ENCODE results near the gene NKD2.

NKD2 gene

DNA sequence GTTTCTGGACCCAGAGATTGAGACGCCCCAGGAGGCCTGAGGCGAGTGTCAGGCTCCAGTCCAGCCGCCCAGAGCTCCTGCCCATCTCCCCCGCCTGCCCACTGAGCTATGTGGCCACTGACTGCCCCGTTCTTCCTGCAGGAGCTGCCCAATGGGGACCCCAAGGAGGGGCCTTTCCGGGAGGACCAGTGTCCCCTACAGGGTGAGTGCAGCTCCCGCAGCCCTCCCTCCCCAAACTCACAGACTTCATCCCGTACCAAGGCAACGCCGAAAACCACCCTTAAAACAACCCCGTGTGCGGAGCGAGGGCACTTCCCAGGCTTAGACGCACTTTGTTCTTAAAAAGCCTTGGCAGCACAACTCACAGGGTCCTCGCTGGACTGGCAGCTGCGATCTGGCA, 23.4 kb downstream of the NKD2 start:
- no peak for DNase-seq

- DNase-seq = no peak
Observed at GRCh38 chr5:1032551-1033027, 24.0 kb downstream of the NKD2 start.

DNA sequence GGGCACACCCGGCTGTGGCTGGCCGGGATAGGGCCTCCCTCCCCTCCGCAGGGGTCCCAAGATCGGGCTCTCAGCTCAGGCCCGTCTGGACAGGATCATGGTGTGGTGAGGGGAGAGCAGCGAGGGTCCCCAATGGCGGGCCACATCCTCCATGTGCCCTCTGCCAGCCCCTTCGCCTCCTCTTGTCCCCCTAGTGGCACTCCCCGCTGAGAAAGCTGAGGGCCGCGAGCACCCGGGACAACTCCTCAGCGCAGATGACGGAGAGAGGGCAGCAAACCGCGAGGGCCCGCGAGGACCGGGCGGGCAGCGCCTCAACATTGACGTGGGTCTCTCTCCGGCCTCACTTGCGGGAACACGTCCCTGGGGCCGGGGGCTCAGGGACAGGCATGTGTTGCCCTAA, 24.6 kb downstream of the NKD2 start:
- no peak for DNase-seq

- DNase-seq = no peak
Observed at GRCh38 chr5:1033606-1034420, 25.2 kb downstream of the NKD2 start.

DNA sequence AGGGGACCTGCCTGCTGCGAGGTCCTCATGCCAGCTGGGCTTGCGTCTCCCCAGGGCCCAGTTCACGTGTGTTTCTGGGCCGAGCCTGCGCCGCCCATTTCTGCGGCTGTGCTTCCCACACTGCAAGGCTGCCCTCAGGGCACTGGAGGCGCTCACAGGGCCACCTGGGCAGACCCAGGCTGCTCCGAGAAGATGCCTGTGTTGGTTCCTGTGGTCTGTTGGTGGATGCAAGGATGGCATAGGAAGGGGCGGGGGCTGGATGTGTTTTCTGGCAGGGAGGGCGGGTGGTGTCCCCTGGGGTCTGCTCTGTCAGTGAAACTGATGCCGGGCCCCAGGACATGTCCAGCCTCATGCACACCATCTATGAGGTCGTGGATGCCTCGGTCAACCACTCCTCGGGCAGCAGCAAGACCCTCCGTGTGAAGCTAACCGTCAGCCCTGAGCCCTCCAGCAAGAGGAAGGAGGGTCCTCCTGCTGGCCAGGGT, 25.9 kb downstream of the NKD2 start:
- DNase-seq = no peak

- no peak for DNase-seq
Observed at GRCh38 chr5:1034986-1035385, 26.4 kb downstream of the NKD2 start.

DNA sequence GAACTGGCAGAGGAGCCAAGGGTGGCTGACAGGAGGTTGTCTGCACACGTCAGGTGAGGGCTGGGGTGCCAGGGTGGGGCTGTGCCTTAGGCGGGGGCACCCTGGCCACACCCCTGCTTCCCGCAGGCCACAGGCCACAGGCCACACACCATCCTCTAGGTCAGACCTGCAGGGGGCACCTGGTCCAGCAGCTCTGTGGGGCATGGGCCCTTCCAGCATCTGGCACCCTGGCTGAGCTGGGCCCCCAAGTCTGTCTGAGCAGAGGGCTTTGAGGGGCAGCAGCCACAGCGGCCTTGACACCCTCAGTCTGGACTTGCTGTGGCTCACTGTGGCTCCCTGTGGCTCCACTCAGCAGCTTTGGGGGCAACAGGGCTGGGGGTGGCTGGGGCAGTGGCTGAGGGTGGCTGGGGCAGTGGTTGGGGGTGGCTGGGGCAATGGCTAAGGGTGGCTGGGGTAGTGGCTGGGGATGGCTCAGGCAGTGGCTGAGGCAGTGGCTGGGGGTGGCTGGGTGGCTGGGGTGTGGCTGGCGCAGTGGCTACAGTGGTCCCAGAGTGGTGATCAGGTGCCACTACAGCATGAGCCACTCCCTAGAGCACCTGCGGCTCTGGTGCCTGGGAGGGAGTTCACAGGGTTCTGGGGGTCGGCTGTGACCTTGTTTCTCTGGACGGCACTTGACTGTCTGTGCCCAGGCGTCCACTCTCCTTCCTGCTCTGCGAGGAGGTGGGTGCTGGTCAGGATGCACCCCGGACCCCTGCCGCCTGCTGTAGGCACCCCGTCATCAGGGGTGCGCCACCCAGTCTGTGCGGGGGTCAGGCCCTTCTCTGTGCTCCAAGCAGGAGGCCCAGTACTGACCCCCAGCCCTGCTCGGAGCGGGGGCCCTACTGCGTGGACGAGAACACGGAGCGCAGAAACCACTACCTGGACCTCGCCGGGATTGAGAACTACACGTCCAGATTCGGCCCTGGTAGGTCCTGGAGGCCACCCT, 27.1 kb downstream of the NKD2 start:
- DNase-seq = no peak

DNA sequence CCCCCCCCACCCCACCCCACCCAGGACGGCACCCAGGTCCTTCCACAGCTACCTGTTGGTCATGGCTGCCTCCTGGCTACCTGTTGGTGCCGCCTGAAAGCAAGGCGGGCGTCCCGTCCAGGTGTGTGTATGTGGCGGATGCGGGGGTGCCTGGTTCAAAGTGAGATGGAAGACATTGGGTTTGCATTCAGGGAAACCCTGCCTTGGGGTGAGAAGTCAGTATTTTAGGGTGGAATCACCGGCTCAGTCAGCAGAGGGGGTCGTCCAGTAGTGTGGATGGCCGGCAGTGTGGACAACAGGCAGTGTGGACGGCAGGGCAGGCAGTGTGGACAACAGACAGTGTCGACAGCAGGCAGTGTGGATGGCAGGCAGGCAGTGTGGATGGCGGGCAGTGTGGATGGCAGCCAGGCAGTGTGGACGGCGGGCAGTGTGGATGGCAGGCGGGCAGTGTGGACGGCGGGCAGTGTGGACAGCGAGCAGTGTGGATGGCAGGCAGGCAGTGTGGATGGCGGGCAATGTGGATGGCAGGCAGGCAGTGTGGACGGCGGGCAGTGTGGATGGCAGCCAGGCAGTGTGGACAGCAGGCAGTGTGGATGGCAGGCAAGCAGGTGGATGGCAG, 28.0 kb downstream of the NKD2 start:
- DNase-seq = no peak

DNA sequence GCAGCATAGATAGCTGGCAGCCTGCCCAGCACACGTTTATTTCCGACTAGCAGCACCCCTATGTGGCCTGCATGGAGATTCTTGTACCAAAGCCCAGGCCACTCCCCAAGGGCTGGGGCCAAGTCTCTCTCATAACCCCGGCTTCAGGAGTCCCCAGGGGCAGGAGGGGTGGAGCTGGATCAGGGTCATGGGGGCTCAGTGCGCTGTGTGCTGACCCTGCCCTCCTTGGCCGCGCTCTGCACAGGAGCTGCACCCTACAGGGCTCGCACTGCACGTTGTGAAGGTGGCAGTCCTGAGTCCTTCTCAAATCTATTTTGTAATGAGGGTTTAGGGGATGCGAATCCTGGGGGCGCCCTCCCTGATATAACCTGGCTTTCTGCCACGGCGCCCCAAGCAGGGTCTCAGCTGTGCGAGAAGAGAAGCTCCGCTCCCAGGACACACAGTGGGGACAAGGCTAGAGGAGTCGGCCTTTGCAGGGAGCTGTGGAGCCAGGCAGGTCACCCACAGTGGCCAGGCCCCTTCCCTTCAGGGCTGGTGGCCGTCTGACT, 28.6 kb downstream of the NKD2 start:
- no peak for DNase-seq

DNA sequence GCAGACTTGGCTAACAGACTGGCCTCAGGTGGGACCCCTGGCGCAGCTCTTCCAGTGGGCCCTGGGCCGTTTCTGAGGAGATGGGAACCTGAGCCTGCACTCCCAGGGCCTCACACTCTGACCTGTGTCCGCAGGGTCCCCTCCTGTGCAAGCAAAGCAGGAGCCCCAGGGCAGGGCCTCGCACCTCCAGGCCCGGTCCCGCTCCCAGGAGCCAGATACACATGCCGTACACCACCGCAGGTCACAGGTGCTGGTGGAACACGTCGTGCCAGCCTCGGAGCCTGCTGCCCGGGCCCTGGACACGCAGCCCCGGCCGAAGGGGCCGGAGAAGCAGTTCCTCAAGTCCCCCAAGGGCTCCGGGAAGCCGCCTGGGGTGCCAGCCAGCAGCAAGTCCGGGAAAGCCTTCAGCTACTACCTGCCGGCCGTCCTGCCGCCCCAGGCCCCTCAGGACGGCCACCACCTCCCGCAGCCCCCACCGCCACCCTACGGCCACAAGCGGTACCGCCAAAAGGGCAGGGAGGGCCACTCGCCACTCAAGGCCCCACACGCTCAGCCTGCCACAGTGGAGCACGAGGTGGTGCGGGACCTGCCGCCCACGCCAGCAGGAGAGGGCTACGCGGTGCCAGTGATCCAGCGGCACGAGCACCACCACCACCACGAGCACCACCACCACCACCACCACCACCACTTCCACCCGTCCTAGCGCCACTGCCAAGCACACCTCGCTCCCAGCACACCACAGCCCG, 29.2 kb downstream of the NKD2 start:
- DNase-seq = no peak

DNA sequence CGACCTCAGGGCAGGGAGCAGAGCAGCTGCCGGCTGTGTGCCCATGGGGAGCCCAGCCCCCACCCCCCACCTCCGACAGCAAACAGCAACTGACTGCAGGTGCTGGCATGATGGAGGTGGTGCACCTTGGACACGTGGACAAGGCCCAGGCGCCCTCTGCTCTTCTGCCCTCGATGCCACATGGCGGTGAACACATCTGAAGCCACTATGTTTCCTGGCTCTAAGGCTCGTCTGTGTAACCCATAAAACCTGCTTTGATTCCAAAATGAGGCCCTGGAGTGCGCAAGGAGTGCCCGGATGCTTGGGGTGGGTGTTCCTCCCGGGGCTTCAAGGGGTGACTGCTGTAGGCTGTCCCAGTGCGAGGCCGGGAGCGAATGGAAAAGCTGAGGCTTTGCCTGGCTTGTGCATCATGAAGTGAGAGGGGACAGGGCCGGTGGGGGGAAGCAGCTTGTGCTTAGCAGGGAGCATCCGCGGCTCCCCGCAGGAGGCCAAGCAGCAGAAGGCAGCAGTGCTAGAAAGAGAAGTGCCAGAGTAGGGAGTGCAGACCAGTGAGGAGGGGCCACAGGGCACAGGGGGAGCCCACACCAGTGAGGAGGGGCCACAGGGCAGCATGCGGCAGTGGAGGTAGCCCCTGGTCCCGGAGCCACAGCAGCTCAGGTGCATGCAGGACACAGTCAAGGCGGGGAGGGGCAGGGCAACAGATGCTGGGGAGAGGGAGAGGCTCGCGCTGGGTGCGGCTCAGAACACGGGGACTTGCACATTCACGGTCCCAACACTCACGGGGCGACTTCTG, 30.0 kb downstream of the NKD2 start:
- DNase-seq = no peak

GRCh38 chr5:1039210-1039548, 30.6 kb downstream of the NKD2 start:
- DNase-seq = no peak

- no peak for DNase-seq
Observed at GRCh38 chr5:1039706-1040260, 31.2 kb downstream of the NKD2 start.

GRCh38 chr5:1040571-1040970, 32.0 kb downstream of the NKD2 start:
- DNase-seq = no peak

DNA sequence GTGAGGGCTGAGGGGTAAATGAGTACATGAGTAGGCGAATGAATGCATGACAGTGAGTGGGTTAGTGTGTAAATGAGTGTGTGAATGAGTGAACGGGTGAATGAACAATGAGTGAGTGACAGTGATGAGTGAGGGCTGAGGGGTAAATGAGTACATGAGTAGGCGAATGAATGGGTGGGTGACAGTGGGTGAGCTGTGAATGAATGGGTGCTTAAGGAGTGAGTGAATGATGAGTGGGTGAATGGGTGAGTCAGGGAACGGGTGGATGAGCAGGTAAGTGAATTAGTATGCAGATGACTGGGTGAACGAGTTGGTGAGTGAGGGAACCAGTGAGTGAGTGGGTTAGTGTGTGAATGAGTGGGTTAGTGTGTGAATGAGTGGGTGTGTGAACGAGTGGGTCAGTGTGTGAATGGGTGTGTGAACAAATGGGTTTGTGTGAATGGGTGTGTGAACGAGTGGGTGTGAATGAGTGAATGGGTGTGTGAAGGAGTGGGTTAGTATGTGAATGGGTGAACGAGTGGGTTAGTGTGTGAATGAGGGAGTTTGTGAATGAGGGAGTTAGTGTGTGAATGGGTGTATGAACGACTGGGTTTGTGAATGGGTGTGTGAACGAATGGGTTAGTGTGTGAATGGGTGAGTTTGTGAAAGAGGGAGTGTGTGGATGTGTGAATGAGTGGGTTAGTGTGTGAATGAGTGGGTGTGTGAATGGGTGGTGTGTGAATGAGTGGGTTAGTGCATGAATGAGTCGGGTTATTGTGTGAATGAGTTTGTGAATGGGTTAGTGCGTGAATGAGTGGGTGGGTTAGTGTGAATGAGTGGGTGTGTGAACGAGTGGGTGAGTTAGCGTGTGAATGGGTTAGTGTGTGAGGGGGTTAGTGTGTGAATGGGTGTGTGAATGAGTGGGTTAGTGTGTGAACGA, 32.9 kb downstream of the NKD2 start:
- no peak for DNase-seq

GRCh38 chr5:1042626-1043025, 34.0 kb downstream of the NKD2 start:
- DNase-seq = no peak

GRCh38 chr5:1043327-1043726, 34.7 kb downstream of the NKD2 start:
- DNase-seq = no peak

GRCh38 chr5:1044117-1044516, 35.5 kb downstream of the NKD2 start:
- DNase-seq = no peak

GRCh38 chr5:1045960-1046560, 37.5 kb downstream of the NKD2 start:
- no peak for DNase-seq

All from NCI-H82 (cell line).